HFF-Myc (cell line): Measurements from ENCODE around the gene SRF.

Source experiments
- DNase-seq: peaks from one replicate; pipeline ENCODE4 v3.0.0-alpha.2; 2011; ENCODE audit warnings: low read depth; ENCODE audit errors: extremely low read depth
- H3K4me3 ChIP-seq: replicated peaks from 2 replicates; pipeline ENCODE4 v1.5.1; 2011; ENCODE audit warnings: low read depth, mild to moderate bottlenecking, control low read depth, low read length
- CTCF ChIP-seq: IDR thresholded peaks from 2 replicates; pipeline ENCODE4 v1.5.1; 2012; ENCODE audit warnings: mild to moderate bottlenecking, low read depth, low read length, control low read depth; ENCODE audit errors: missing control alignments

SRF gene

GRCh38 chr6:43171707-43172103 is 636 bp downstream of the SRF start:
- peak overlapping the region; percentile 87 for H3K4me3 ChIP-seq
- DNase-seq: no peak
- no peak for TF ChIP-seq CTCF

GRCh38 chr6:43172104-43173007 is 1.3 kb downstream of the SRF start:
- peak overlapping the region; percentile 87 for H3K4me3 ChIP-seq
- no peak for DNase-seq
- no peak for TF ChIP-seq CTCF

- peak overlapping the region; percentile 87 for H3K4me3 ChIP-seq
- no peak for DNase-seq
- TF ChIP-seq CTCF: no peak
Observed at GRCh38 chr6:43173591-43174262, 2.7 kb downstream of the SRF start.

GRCh38 chr6:43174263-43175112 is 3.4 kb downstream of the SRF start:
- DNase-seq: peak; percentile 99
- TF ChIP-seq CTCF: no peak
- H3K4me3 ChIP-seq: peak overlapping the region; percentile 87

GRCh38 chr6:43175676-43176422 is 4.8 kb downstream of the SRF start:
- no peak for TF ChIP-seq CTCF
- no peak overlapping the region for H3K4me3 ChIP-seq
- no peak for DNase-seq

- H3K4me3 ChIP-seq: no peak overlapping the region
- TF ChIP-seq CTCF: no peak
- no peak for DNase-seq
Observed at GRCh38 chr6:43176423-43176786, 5.3 kb downstream of the SRF start.
